Measurements from ENCODE around the gene FGA. TPM values are rescaled to one million over a fixed set of nuclear protein-coding genes. Genes with fewer than 3 reads are reported as not detected.

The FGA gene
- total and polyA plus RNA-seq, 2 of the 8 experiments (the other 6 are each of a cell fraction or from before 2014, with no cell fraction given) = not detected

GRCh38 chr4:154542271-154542879, 48.2 kb downstream of the FGA start:
- Histone ChIP-seq H2BK5ac (ENCODE audit: low read depth, low read length) (no peak overlapping the region), H3K18ac (ENCODE audit: extremely low read depth, low read length) (no peak overlapping the region), H4K5ac (ENCODE audit: insufficient read length, low read depth, low read length) (no peak overlapping the region), H2AFZ (ENCODE audit: low read length) (no peak overlapping the region), H4K91ac (replicated peaks; ENCODE audit: insufficient read length, low read length) (no peak overlapping the region), H2BK12ac (ENCODE audit: low read depth, low read length) (no peak overlapping the region), H4K8ac (ENCODE audit: extremely low read depth, insufficient read depth, low read length) (no peak overlapping the region), H3K4me2 (ENCODE audit: insufficient read depth in 1 of 2, low read depth in 2 of 2, low read length in 2 of 2) (no peak overlapping the region), H3K9me3 (ENCODE audit: insufficient read depth in 2 of 2, low read depth in 1 of 2, low read length in 1 of 2) (no peaks in the 10 kb centered on the region), H3K4me1 (replicated peaks in 1 of 4; ENCODE audit: control insufficient read depth in 3 of 4, insufficient read depth in 4 of 4, low read length in 3 of 4) (no peaks in the 10 kb centered on the region), H3K79me2 (ENCODE audit: control insufficient read depth in 1 of 2, insufficient read depth in 2 of 2, low read length in 2 of 2) (0 out of 4 replicates have a peak, but pooled peaks cover 0 to under 1% of the 10 kb centered on the region in 2 experiments), H3K27me3 (replicated peaks in 1 of 4; ENCODE audit: control insufficient read depth in 3 of 4, extremely low read depth in 1 of 4, insufficient read depth in 3 of 4, low read length in 3 of 4) (no peaks in the 10 kb centered on the region), H2AK5ac (ENCODE audit: low read depth, low read length) (no peak overlapping the region), H3K9ac (replicated peaks in 1 of 4; ENCODE audit: extremely low read depth in 1 of 4, low read depth in 3 of 4, low read length in 3 of 4) (no peak overlapping the region), H3K23ac (ENCODE audit: insufficient read length) (no peak overlapping the region), H3K79me1 (ENCODE audit: low read depth, low read length) (no peaks in the 10 kb centered on the region), H3K36me3 (ENCODE audit: control insufficient read depth in 2 of 4, insufficient read depth in 4 of 4, low read length in 3 of 4) (peaks cover 13 to 95% (median 66%) of the 10 kb centered on the region in 4 experiments), H2BK120ac (replicated peaks; ENCODE audit: low read depth, low read length) (no peak overlapping the region), H3K14ac (ENCODE audit: insufficient read length) (no peak overlapping the region), H3K4ac (replicated peaks; ENCODE audit: insufficient read length, low read depth, low read length) (no peak overlapping the region), H4K20me1 (replicated peaks in 1 of 2; ENCODE audit: control insufficient read depth in 1 of 2, insufficient read depth in 2 of 2, low read length in 2 of 2) (no peaks in the 10 kb centered on the region), H2BK15ac (ENCODE audit: low read length) (no peak overlapping the region), H3K56ac (replicated peaks; ENCODE audit: insufficient read length, low read depth, low read length) (no peak overlapping the region), H3K23me2 (ENCODE audit: low read depth, low read length) (no peaks in the 10 kb centered on the region), H3K4me3 (ENCODE audit: extremely low read depth in 1 of 4, insufficient read depth in 2 of 4, low read depth in 3 of 4, low read length in 4 of 4) (no peak overlapping the region), H3K27ac (ENCODE audit: low read depth, low read length) (no peak overlapping the region), H2BK20ac (ENCODE audit: low read length) (no peak overlapping the region)
- no peak for FAIRE-seq
- CTCF ChIA-PET (ENCODE audit: partially characterized antibody) = interaction anchor here (1.3 to 2.0 kb wide), 3 partner anchors 12 to 36 kb away, joined by 3 to 6 read pairs (median 6); no protein-coding TSS in a partner anchor
- POLR2A ChIA-PET (ENCODE audit: partially characterized antibody) = no interaction called here
- no peak for DNase-seq (ENCODE audit: low read depth in 1 of 2, low spot score in 2 of 2)
- WGBS, 2 experiments (ENCODE audit: extremely low coverage in 1 of 2, insufficient coverage in 1 of 2, insufficient read length in 1 of 2, insufficient replicate concordance in 2 of 2, low coverage in 1 of 2, low lambda C conversion rate in 2 of 2, missing lambda C conversion rate in 1 of 2) = 89% methylated on average over 4 of the region's 4 CpGs; no CpG with 5 or more reads in 1 of the 2 experiments
- TF ChIP-seq SP1 (IDR thresholded peaks at IDR 0.05; ENCODE audit: low read depth, low read length) = no peak
- no peak for TF ChIP-seq SUZ12 (IDR thresholded peaks at IDR 0.05; ENCODE audit: low read length)
- TF ChIP-seq TAF1 (IDR thresholded peaks at IDR 0.05; ENCODE audit: low read depth, low read length) = no peak
- no peak for TF ChIP-seq BACH1 (IDR thresholded peaks at IDR 0.05; ENCODE audit: low read length)
- TF ChIP-seq SIRT6 (IDR thresholded peaks at IDR 0.05; ENCODE audit: low read length) = no peak
- no peak for TF ChIP-seq SAP30 (IDR thresholded peaks at IDR 0.05; ENCODE audit: insufficient read depth, insufficient replicate concordance, low read length)
- TF ChIP-seq KDM5A (IDR thresholded peaks at IDR 0.05; ENCODE audit: low read length) = no peak
- no peak for TF ChIP-seq TAF7 (optimal IDR thresholded peaks at IDR 0.05; ENCODE audit: borderline replicate concordance, low read depth, low read length)
- TF ChIP-seq ATF3 (IDR thresholded peaks at IDR 0.05; ENCODE audit: insufficient read depth, low read depth, low read length) = no peak
- no peak for TF ChIP-seq ATF2 (IDR thresholded peaks at IDR 0.05; ENCODE audit: low read length)

Measured in H1 (cell line).